DOHH2 (cell line): ENCODE results near the gene RPS6KA2.

Source experiments
- H3F3A ChIP-seq: fragments of 200-600 bp; sonication (generic), shearing (Covaris generic); 2 replicates; pipeline ENCODE4 v1.6.0; 2016; ENCODE audit warnings: antibody characterized with exemption, mild to moderate bottlenecking; ENCODE audit not compliant: control insufficient read depth, insufficient read depth
- H3K27ac ChIP-seq: fragments of 200-600 bp; sonication (generic); 2 replicates; pipeline ENCODE4 v1.5.1; 2014; ENCODE audit warnings: low read depth, mild to moderate bottlenecking, low read length, moderate library complexity
- H3K27me3 ChIP-seq: fragments of 200-600 bp; sonication (generic); 2 replicates; pipeline ENCODE4 v1.6.1; 2014; ENCODE audit warnings: mild to moderate bottlenecking, low read length, mixed read lengths; ENCODE audit not compliant: control insufficient read depth
- H3K36me3 ChIP-seq: fragments of 200-600 bp; sonication (generic); 2 replicates; pipeline ENCODE4 v1.6.1; 2014; ENCODE audit warnings: mild to moderate bottlenecking, low read length, moderate library complexity, mixed read lengths; ENCODE audit not compliant: control insufficient read depth
- H3K4me1 ChIP-seq: fragments of 200-600 bp; sonication (generic); 2 replicates; pipeline ENCODE4 v1.6.1; 2014; ENCODE audit warnings: mild to moderate bottlenecking, low read length, mixed read lengths; ENCODE audit not compliant: control insufficient read depth
- H3K4me2 ChIP-seq: fragments of 200-600 bp; sonication (generic); 2 replicates; pipeline ENCODE4 v1.6.0; 2014; ENCODE audit warnings: mild to moderate bottlenecking, low read length, moderate library complexity
- H3K4me3 ChIP-seq: fragments of 200-600 bp; sonication (generic); 2 replicates; pipeline ENCODE4 v1.5.1; 2014; ENCODE audit warnings: mild to moderate bottlenecking, low read length, mixed read lengths
- H3K79me2 ChIP-seq: fragments of 200-600 bp; sonication (generic); 2 replicates; pipeline ENCODE4 v1.6.1; 2014; ENCODE audit warnings: mild to moderate bottlenecking, low read length, mixed read lengths; ENCODE audit not compliant: control insufficient read depth
- H3K9me2 ChIP-seq: fragments of 200-600 bp; sonication (generic); replicated peaks from 2 replicates; pipeline ENCODE4 v1.6.1; 2014; ENCODE audit warnings: mild to moderate bottlenecking, low read length, mixed read lengths; ENCODE audit not compliant: control insufficient read depth
- H3K9me3 ChIP-seq: fragments of 200-600 bp; sonication (generic); 2 replicates; pipeline ENCODE4 v1.6.1; 2014; ENCODE audit warnings: antibody characterized with exemption, low read length, mixed read lengths; ENCODE audit not compliant: control insufficient read depth, insufficient read depth
- H4K20me1 ChIP-seq: fragments of 200-600 bp; sonication (generic); 2 replicates; pipeline ENCODE4 v1.6.0; 2014; ENCODE audit warnings: low read depth, mild to moderate bottlenecking, antibody characterized with exemption, low read length, moderate library complexity; ENCODE audit not compliant: control insufficient read depth, insufficient read depth
- CTCF ChIP-seq: fragments of 200-600 bp; sonication (generic); IDR thresholded peaks from one replicate; pipeline ENCODE4 v1.5.1; 2014; ENCODE audit warnings: antibody characterized with exemption, mild to moderate bottlenecking, low read depth, low read length; ENCODE audit not compliant: poor library complexity, severe bottlenecking
- EZH2phosphoT487 ChIP-seq: fragments of 200-600 bp; sonication (generic); IDR thresholded peaks from 2 replicates; pipeline ENCODE4 v1.6.1; 2017; ENCODE audit warnings: borderline replicate concordance, mild to moderate bottlenecking, antibody characterized with exemption, low read length, moderate library complexity, mixed read lengths

Gene RPS6KA2

DNA sequence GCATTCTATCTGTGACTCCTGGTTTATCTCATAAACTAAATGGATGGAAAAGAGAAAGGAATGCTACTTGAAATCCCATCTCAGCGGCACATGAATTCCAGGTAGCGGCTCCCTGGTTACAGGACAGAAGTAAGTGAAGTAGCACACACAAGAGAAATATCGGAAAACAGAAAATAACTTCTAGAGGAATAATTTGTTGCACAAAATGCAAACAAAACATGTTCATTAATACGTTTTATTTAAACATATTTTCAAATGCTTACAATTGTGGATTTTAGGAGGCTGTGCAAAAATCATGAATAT, 26.5 kb upstream of the RPS6KA2 start:
- H3K9me3 ChIP-seq: no peaks in the 10 kb centered on the region
- peaks cover 5% of the 10 kb centered on the region; the same call in 1 of the 2 replicates for H3K27me3 ChIP-seq
- no peak overlapping the region for H3K4me3 ChIP-seq
- H4K20me1 ChIP-seq: no peaks in the 10 kb centered on the region
- H3K36me3 ChIP-seq: no peaks in the 10 kb centered on the region
- H3F3A ChIP-seq: no peaks in the 10 kb centered on the region
- no peak overlapping the region for H3K27ac ChIP-seq
- no peaks in the 10 kb centered on the region for H3K79me2 ChIP-seq
- no peak for TF ChIP-seq EZH2phosphoT487
- no peak for TF ChIP-seq CTCF
- H3K4me2 ChIP-seq: no peak overlapping the region
- peaks cover 3% of the 10 kb centered on the region; the same call in 1 of the 2 replicates for H3K4me1 ChIP-seq
- H3K9me2 ChIP-seq: no peaks in the 10 kb centered on the region

DNA sequence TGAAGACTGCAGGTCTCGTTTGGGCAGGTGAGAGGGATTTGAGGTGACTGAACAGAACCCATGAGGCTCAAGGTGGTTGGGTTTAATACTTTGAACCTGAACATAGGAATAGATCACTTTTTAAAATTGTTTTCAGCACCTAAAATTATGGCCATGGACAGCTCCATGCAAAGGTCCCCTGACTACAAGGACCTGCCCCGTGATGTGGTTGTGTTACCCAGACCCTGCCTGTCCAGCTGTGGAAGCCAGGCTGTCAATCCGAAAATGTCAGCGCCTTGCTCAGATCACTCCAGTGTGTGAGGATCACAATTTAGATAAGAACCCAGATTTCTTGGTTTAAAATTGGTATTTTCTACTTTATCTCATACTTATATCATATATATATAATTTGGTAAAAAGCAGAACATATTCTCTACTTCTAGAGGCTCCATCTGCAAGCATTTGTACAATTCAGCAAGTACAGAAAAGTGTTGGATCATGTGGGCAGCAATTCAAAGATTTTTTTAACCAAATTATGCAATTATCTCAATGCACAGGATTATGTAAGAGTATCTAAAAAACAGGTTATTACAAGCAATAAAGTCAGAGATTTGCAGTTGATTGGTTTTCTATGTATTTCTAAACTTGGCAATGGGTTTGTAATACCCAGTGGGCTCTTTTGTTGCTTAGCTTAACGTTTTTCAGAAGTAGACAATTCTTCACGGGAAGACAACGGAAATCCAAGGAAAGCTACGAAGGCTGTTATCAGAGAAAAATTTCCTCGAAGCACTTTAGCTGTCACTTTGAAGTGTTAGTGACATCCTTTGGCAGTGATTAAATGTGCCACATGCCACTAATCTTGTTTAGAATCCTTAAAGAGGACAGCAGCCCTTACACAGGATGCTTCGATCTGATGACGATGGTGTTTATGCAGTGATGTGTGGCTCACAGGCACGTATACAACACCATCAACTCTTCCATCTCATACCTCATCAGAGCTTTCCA, 24.1 kb upstream of the RPS6KA2 start:
- Histone ChIP-seq H3K4me3 (no peak overlapping the region), H3K27ac (no peak overlapping the region), H3K9me3 (no peaks in the 10 kb centered on the region; the same call in 1 of the 2 replicates), H3K79me2 (no peaks in the 10 kb centered on the region), H3K36me3 (no peaks in the 10 kb centered on the region), H3K27me3 (peaks cover 5% of the 10 kb centered on the region; the same call in 1 of the 2 replicates), H3K4me1 (peaks cover 3% of the 10 kb centered on the region; the same call in 1 of the 2 replicates), H3K4me2 (no peak overlapping the region), H3K9me2 (no peaks in the 10 kb centered on the region), H3F3A (no peaks in the 10 kb centered on the region), H4K20me1 (no peaks in the 10 kb centered on the region)
- TF ChIP-seq CTCF (no peak), EZH2phosphoT487 (no peak)

DNA sequence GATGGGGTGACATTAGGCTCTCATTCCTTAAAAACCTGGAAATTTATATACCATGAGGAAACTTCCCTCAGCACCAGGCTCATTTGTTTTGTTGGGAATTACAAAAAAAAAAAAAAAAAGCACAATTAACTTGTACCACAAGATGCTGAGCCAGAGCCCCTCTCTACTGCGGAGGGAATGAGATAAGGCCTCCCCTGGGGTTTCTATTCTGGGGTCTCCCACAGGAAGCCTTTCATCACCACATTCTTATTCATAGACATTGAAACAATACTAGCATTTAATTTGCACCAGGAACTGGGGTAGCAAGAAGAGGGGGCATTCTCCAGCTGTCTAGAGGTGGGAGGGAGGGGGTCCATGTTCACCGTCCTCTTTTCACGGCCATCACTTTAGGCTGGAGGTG, 23.0 kb upstream of the RPS6KA2 start:
- no peaks in the 10 kb centered on the region; the same call in 1 of the 2 replicates for H3K9me3 ChIP-seq
- H3K4me1 ChIP-seq: peaks cover 3% of the 10 kb centered on the region; the same call in 1 of the 2 replicates
- H3K27me3 ChIP-seq: peaks cover 5% of the 10 kb centered on the region; the same call in 1 of the 2 replicates
- no peak overlapping the region for H3K27ac ChIP-seq
- no peak overlapping the region for H3K4me3 ChIP-seq
- no peaks in the 10 kb centered on the region for H4K20me1 ChIP-seq
- no peaks in the 10 kb centered on the region for H3F3A ChIP-seq
- TF ChIP-seq EZH2phosphoT487: no peak
- no peak for TF ChIP-seq CTCF
- no peak overlapping the region for H3K4me2 ChIP-seq
- H3K9me2 ChIP-seq: no peaks in the 10 kb centered on the region
- no peaks in the 10 kb centered on the region for H3K79me2 ChIP-seq
- H3K36me3 ChIP-seq: no peaks in the 10 kb centered on the region
